Chondrocyte (in vitro differentiated cells): ENCODE measurements around the gene MMAB. TPM values are rescaled to one million over a fixed set of nuclear protein-coding genes. Genes with fewer than 3 reads are reported as not detected.

Source experiments
- DNase-seq: peaks from one replicate; pipeline ENCODE4 v3.0.0; 2021; ENCODE audit warnings: mixed read lengths, low spot score
- H3K27ac Mint-ChIP-seq: one replicate; pipeline ENCODE4 v1.8.0; 2021; ENCODE audit warnings: mild to moderate bottlenecking, moderate library complexity, mixed read lengths; ENCODE audit not compliant: unreplicated experiment
- H3K27me3 Mint-ChIP-seq: 2 replicates; pipeline ENCODE4 v1.8.0; 2021; ENCODE audit warnings: low read depth, mixed read lengths
- H3K36me3 Mint-ChIP-seq: 2 replicates; pipeline ENCODE4 v1.8.0; 2021; ENCODE audit warnings: low read depth, mixed read lengths
- H3K4me1 Mint-ChIP-seq: 2 replicates; pipeline ENCODE4 v1.8.0; 2021; ENCODE audit warnings: low read depth, mild to moderate bottlenecking, mixed read lengths
- H3K4me3 Mint-ChIP-seq: one replicate; pipeline ENCODE4 v1.8.0; 2021; ENCODE audit warnings: mild to moderate bottlenecking, moderate library complexity, mixed read lengths; ENCODE audit not compliant: unreplicated experiment
- H3K9me3 Mint-ChIP-seq: 2 replicates; pipeline ENCODE4 v1.8.0; 2021; ENCODE audit warnings: low read depth, mixed read lengths
- CTCF ChIP-seq: fragments of 200-600 bp; sonication (generic); IDR thresholded peaks from 2 replicates; pipeline ENCODE4 v1.5.0; 2021; ENCODE audit warnings: antibody characterized with exemption, mild to moderate bottlenecking, moderate library complexity
- total RNA-seq: library from RNA; stranded (reverse); gene quantifications from 3 replicates; pipeline ENCODE4 v1.2.1, GENCODE V29; 2021

The MMAB gene
- total RNA-seq, 1 donor from 2014 or later, result 23.3 TPM

GRCh38 chr12:109579639-109580038, 6.3 kb upstream of the MMAB start:
- H3K4me3 Mint-ChIP-seq, result no peak overlapping the region
- no peak overlapping the region for H3K27ac Mint-ChIP-seq
- DNase-seq, result no peak
- TF ChIP-seq CTCF, result no peak
- no peaks in the 10 kb centered on the region for H3K9me3 Mint-ChIP-seq
- peaks cover 20% of the 10 kb centered on the region for H3K36me3 Mint-ChIP-seq
- H3K27me3 Mint-ChIP-seq, result no peaks in the 10 kb centered on the region
- H3K4me1 Mint-ChIP-seq, result peaks cover 5% of the 10 kb centered on the region

GRCh38 chr12:109578330-109578927, 5.1 kb upstream of the MMAB start:
- Mint-ChIP-seq H3K36me3 (peaks cover 17% of the 10 kb centered on the region), H3K27ac (no peak overlapping the region), H3K9me3 (no peaks in the 10 kb centered on the region), H3K4me3 (no peak overlapping the region), H3K27me3 (no peaks in the 10 kb centered on the region), H3K4me1 (peaks cover 14% of the 10 kb centered on the region)
- TF ChIP-seq CTCF, result no peak
- DNase-seq, result no peak

GRCh38 chr12:109577311-109577710, 4.0 kb upstream of the MMAB start:
- Mint-ChIP-seq H3K4me3 (no peak overlapping the region), H3K36me3 (peaks cover 15% of the 10 kb centered on the region), H3K27ac (no peak overlapping the region), H3K4me1 (peaks cover 22% of the 10 kb centered on the region), H3K27me3 (no peaks in the 10 kb centered on the region), H3K9me3 (no peaks in the 10 kb centered on the region)
- no peak for TF ChIP-seq CTCF
- no peak for DNase-seq

- no peak for DNase-seq
- no peak for TF ChIP-seq CTCF
- H3K4me1 Mint-ChIP-seq, result peaks cover 22% of the 10 kb centered on the region
These were observed 2.4 kb upstream of the MMAB start for GRCh38 chr12:109575683-109576082.

GRCh38 chr12:109573914-109574244, 575 bp upstream of the MMAB start:
- H3K4me1 Mint-ChIP-seq, result peaks cover 22% of the 10 kb centered on the region
- no peak overlapping the region for H3K27ac Mint-ChIP-seq
- no peaks in the 10 kb centered on the region for H3K9me3 Mint-ChIP-seq
- H3K36me3 Mint-ChIP-seq, result peaks cover 11% of the 10 kb centered on the region
- no peak for DNase-seq
- no peaks in the 10 kb centered on the region for H3K27me3 Mint-ChIP-seq
- TF ChIP-seq CTCF, result no peak
- peak overlapping the region; percentile 83 for H3K4me3 Mint-ChIP-seq

More at GRCh38 chr12:109575683-109576082, 2.4 kb upstream of the MMAB start:
- H3K27ac Mint-ChIP-seq, result no peak overlapping the region
- no peaks in the 10 kb centered on the region for H3K27me3 Mint-ChIP-seq
- H3K36me3 Mint-ChIP-seq, result peaks cover 15% of the 10 kb centered on the region
- H3K4me3 Mint-ChIP-seq, result no peak overlapping the region
- no peaks in the 10 kb centered on the region for H3K9me3 Mint-ChIP-seq
